DMS79 (cell line): ENCODE results near the gene FBLN2.

Source experiments
- DNase-seq: peaks from one replicate; lab custom pipeline; 2025; lab: John Stamatoyannopoulos, UW

Gene FBLN2

GRCh38 chr3:13605555-13605954 lies 56.6 kb downstream of the FBLN2 start:
- DNase-seq: no peak

DNA sequence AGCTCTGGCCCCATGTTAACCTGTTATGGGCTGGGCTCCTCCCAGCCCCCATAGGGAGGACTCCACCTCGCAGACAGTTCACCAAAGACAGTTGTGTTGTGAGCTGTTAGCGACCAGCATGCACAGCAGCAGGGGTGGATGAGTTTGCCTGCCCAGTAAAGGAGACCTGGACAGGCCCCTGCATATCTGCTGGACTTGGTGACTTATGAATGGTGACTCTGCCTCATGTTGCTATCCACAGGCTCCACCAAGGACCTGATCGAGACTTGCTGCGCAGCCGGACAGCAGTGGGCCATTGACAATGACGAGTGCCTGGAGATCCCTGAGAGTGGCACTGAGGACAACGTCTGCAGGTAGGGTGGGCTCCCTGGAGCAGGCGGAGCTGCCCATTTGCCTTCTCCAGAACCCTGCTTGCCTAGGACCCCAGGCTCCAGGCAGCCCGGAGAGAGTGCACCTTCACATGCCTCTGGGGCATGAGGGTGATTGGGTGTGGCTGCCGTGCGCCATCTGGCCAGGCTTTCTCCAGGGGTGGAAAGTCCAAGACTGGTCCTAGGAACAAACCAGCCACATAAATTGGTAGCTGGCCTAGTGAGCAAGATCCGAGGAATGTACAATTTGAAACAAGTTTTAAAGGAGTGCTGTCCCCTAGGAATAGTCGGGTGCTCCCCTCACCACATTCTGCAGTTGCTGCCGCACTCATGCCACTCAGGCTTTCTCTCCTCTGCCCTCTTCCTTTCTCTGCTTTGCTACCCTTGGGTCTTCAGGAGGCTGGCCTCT lies 59.1 kb downstream of the FBLN2 start:
- DNase-seq: no peak

DNA sequence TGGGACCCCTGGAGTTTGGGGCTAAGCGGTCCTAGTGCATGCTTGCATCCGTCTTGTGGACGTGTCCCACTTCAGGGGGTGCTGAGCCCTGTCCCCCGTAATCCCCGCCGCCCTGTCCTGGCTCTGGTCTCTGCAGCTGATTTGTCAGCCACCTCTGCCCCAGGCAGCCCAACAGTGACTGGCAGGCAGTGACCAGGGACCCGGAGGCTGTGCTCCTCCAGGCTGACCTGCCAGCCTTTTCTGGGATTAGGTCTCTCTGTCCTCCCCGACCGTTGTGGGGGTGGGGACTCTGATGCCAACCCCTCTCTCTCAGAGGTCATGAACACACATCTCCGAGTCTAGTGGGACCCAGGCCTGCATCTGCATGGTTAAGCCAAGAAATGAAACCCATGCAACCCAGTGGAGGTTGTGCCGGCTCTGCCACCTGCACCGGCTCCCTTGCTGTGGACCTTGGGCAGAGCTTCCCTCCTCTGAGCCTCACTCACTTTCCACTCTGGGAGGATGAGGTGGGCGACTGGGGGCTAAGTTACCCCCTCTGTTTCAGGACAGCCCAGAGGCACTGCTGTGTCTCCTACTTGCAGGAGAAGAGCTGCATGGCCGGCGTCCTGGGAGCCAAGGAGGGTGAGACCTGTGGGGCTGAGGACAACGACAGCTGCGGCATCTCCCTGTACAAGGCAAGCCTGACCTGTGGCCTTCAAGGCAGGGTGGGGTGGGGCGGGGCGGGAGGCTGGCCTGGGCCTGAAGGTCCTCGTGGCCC lies 60.2 kb downstream of the FBLN2 start:
- no peak for DNase-seq

- no peak for DNase-seq
Measured at GRCh38 chr3:13610006-13610570, 61.2 kb downstream of the FBLN2 start.

DNA sequence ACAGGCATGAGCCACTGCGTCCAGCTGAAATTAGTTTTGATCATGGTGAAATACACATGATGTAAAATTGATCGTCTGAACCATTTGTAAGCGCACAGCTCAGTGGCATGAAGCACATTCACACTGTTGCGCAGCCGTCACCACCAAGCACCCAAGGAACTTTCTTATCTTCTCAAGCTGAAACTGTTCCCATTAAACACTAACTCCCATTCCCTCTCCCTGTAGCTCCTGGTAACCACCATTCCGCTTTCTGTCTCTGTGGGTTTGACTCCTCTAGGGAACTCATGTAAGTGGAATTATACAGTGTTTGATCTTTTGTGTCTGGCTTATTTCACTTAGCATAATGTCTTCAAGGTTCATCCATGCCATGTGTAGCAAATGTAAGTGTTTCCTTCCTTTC lies 62.3 kb downstream of the FBLN2 start:
- DNase-seq: no peak

DNA sequence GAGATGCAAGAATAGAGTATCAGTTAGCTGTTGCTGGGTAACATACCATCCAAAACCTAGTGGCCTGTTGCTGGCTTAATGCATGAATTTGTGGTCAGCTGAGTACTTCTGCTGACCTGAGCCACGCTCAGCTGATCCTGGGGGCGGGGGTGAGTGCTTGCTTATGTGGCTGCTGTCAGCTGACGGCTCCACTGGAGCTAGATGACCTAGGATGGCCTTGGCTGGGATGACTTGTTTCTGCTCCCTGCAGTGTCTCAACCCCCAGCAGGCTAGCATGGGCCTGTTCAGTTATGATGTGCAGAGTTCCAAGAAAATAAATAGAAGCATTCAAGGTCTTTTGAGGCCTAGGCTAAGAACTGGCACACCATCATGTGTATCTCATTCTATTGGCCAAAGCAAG lies 63.9 kb downstream of the FBLN2 start:
- DNase-seq: no peak

- no peak for DNase-seq
Measured at GRCh38 chr3:13613343-13614190, 64.6 kb downstream of the FBLN2 start.

DNA sequence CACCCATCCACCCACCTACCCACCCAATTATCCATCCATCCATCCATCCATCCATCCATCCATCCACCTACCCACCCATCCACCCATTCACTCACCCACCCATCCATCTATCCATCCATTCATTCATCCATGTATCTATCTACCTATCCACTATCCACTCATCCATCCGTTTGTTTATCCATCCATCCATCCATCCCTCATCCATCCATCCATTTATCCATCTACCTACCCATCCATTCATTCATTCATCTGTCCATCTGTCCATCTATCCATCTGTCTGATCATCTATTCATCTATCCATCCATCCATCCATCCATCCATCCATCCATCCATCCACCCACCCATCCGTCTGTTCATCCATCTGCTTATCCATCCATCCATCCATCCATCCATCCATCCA lies 65.7 kb downstream of the FBLN2 start:
- no peak for DNase-seq

GRCh38 chr3:13615019-13615528 lies 66.1 kb downstream of the FBLN2 start:
- no peak for DNase-seq

DNA sequence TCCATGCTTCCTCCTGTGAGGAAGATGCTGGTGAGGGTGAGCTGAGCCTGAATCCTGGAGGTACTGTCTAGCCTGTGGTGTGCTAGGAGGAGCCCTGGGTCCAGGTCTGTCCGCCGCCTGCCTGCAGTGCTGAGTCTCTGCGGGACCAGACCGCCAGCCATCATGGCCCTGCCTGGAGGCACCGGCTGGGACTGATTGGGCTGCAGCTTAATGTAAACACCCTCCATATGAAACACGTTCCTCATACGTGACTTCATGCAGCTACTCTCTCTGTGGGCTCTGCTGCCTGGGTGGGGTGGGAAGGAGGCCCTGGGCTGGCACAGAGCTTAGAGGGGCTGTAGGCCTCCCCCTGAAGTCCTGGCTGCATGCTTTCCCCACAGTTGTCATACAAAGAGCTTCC lies 67.4 kb downstream of the FBLN2 start:
- DNase-seq: no peak

DNA sequence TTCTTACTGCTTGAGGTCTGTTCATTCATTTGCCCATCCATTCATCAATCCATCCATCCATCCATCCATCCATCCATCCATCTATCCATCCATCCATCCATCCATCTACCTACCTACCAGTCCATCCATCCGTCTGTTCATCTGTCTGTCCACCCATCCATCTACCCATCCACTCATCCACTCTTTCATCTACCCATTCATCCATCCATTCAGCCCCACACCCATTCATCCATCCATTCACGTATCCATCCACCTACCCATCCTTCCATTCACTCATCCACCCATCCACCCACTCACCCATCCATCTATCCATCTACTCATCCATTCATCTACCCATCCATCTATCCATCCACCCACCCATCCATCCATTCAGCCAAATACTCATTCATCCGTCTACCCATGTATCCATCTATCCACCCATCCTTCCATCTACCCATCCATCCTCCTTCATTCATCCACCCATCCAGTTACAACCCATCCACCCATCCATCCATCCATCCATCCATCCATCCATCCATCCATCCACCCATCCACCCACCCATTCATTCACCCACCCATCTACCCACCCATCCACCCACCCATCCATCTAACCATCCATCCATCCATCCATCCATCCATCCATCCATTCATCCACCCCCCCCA lies 68.3 kb downstream of the FBLN2 start:
- no peak for DNase-seq

- DNase-seq: no peak
Measured at GRCh38 chr3:13617981-13618380, 69.1 kb downstream of the FBLN2 start.

DNA sequence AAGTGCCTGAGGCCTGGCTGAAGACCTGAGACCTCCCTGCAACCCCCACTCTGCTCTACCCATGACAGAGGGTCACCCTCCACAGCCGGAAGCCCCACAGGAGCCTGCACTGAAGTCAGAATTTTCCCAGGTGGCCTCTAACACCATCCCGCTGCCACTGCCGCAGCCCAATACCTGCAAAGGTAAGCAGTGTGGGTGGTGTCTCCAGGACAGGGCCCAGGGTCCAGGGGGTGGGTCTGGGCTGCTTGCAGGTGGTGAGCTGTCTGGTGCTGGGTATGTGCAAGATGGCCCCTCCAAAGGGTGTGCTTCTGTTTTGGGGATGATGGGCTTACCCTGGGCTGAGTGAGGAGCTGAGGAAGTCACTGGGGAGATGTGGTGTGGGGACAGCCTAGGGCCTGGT lies 69.9 kb downstream of the FBLN2 start:
- DNase-seq: no peak

DNA sequence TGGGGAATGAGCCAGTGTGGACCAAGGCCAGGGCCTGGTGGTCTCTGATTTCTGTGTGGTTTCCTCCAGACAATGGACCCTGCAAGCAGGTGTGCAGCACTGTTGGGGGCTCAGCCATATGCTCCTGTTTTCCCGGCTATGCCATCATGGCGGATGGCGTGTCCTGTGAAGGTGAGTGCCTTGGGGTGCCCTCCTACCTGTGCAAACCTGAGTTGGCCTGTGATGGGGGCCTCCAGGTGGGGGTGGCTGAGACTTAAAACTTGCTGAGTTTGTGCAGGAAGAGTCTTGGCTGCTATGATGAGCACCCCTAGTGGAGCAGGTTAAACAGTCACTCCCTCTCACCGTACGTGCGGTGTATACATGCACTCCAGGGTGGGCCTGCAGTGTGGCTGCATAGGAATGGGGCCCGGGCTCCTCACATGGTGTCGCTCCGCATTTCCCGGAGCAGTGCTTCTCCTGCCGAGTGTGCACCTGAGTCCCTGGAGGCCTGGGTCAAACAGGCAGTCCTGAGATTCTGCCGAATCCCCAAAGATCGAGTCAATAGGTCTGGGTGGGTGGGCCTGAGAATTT lies 70.8 kb downstream of the FBLN2 start:
- no peak for DNase-seq

GRCh38 chr3:13620281-13620680 lies 71.4 kb downstream of the FBLN2 start:
- DNase-seq: no peak

- no peak for DNase-seq
Measured at GRCh38 chr3:13620776-13621365, 71.9 kb downstream of the FBLN2 start.

DNA sequence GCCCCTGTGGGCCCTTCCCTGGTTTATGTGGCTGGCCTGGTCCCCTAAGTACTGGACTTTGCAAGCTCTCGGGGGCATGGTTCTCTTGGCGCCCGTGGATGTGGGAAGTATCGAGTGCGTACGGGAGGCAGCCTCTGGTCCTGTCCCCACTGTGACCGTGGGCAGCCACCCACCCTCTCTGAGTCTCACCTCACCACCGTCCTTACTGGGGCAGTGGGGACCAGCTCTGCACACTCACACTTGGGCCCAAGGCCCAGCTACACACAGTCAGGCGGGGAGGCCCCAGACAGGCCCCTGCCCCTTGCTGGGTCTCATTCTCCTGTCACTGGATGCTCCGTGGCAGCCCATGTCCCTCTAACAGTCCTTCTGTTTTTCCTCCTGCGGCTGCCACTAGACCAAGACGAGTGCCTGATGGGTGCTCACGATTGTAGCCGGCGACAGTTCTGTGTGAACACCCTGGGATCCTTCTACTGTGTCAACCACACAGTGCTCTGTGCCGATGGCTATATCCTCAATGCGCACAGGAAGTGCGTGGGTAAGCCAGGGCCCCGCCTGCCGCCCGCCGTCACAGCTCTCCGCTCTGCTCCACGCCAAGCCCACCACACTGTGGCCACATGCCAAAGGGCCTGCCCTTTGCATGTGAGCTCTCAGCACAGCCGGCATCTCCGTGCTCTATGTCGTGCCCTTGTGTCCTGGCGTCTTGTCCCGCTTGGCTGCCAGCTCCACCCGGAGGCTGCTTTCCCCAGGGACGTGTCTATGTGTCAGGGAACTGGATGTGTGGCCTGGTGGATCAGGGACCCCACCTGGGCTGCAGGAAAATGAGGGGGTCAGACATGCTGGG lies 72.7 kb downstream of the FBLN2 start:
- DNase-seq: no peak

DNA sequence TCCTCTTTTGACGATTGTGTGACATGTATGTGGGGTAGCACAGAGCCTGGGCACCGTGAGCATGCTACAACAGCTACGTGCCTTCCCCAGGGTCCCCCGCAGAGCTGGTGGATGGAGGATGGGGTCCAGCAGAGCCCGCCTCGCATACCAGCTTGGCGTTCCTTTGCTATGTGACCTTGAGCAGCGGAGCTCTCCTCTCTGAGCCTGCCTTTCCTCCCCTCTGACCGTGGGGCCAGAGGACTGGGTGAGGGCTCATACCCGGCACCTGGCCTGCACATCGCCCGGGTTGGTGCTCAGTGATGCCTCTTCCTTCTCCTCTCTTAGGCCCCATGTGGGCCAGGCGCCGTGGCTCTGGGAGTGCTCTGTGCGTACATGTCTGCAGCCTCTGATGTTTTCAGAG lies 73.4 kb downstream of the FBLN2 start:
- DNase-seq: no peak

DNA sequence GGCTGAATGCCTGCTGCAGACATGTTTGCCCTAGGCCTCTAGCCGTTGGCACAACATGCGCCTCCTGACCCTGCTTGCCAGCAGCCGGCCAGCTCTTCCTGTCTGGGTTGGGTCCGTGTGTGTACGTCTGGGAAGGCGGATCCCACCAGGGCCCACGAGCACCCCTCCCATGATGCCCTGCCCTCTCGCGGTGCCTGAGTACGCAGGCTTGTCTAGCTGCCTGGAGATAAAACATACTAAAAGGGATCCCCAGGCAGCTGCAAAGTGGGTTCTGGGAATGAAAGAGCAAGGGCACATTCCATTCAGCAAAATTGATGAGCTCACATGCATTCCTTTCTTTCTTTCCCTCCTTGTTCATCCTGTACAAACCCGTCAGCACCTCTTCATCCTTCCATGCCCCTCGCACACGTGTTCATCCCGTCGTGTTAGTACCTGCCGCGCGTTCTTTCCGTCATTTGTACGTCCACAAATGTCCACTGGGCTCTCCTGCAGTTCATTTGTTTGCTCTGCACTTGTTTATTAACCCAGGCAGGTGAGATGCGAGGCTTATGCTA lies 74.3 kb downstream of the FBLN2 start:
- DNase-seq: no peak

GRCh38 chr3:13624021-13624420 lies 75.1 kb downstream of the FBLN2 start:
- DNase-seq: no peak
